WTC11 (cell line): Measurements from ENCODE around the gene MTX2. TPM values are rescaled to one million over a fixed set of nuclear protein-coding genes. Genes with fewer than 3 reads are reported as not detected.

Experiments
- ATAC-seq: fragments of 200-7000 bp; cut with Tn5 transposase; 2 replicates; pipeline ENCODE4 v1.10.0; 2021; ENCODE audit warnings: mild to moderate bottlenecking, moderate library complexity
- CTCF ChIA-PET: fragments of 300-600 bp; sonication (Branson Sonifier 250); formaldehyde crosslinking; loops from one replicate; lab custom pipeline; 2021; ENCODE audit warnings: antibody characterized with exemption; lab: Charles Lee
- POLR2A ChIA-PET: fragments of 350-600 bp; sonication (Branson Sonifier 250); formaldehyde crosslinking; loops from one replicate; lab custom pipeline; 2021; ENCODE audit warnings: antibody characterized with exemption; lab: Charles Lee
- DNase-seq: peaks from one replicate; pipeline ENCODE4 v3.0.0; 2021; ENCODE audit warnings: low spot score
- H3K27ac Mint-ChIP-seq: 2 replicates; pipeline ENCODE4 v1.8.0; 2021; ENCODE audit warnings: mixed read lengths
- H3K27me3 Mint-ChIP-seq: 2 replicates; pipeline ENCODE4 v1.8.0; 2021; ENCODE audit warnings: low read depth, mild to moderate bottlenecking, moderate library complexity, mixed read lengths
- H3K36me3 Mint-ChIP-seq: 2 replicates; pipeline ENCODE4 v1.8.0; 2021; ENCODE audit warnings: mixed read lengths
- H3K4me1 Mint-ChIP-seq: 2 replicates; pipeline ENCODE4 v1.8.0; 2022; ENCODE audit warnings: mixed read lengths
- H3K4me3 Mint-ChIP-seq: 2 replicates; pipeline ENCODE4 v1.8.0; 2021; ENCODE audit warnings: mild to moderate bottlenecking, moderate library complexity, mixed read lengths
- H3K9me3 Mint-ChIP-seq: 2 replicates; pipeline ENCODE4 v1.8.0; 2021; ENCODE audit warnings: mixed read lengths
- AFF4 ChIP-seq: sonication (generic); formaldehyde crosslinking; IDR thresholded peaks from 2 replicates; pipeline ENCODE4 v1.8.1; 2023; ENCODE audit warnings: mild to moderate bottlenecking, missing genetic modification reagents, borderline replicate concordance
- ATF3 ChIP-seq: sonication (generic); formaldehyde crosslinking; conservative IDR thresholded peaks from 2 replicates; pipeline ENCODE4 v1.8.1; 2022; ENCODE audit warnings: mild to moderate bottlenecking, missing genetic modification reagents
- ATF6 ChIP-seq: sonication (generic); formaldehyde crosslinking; IDR thresholded peaks from 2 replicates; pipeline ENCODE4 v1.8.1; 2023; ENCODE audit warnings: mild to moderate bottlenecking, missing genetic modification reagents
- CREB1 ChIP-seq: sonication (generic); formaldehyde crosslinking; IDR thresholded peaks from 2 replicates; pipeline ENCODE4 v1.8.0; 2023; ENCODE audit warnings: mild to moderate bottlenecking, missing genetic modification reagents
- CTCF ChIP-seq: fragments of 200-600 bp; IDR thresholded peaks from 2 replicates; pipeline ENCODE4 v1.8.0; 2022; ENCODE audit warnings: antibody characterized with exemption
- FOXJ3 ChIP-seq: sonication (generic); formaldehyde crosslinking; IDR thresholded peaks from 2 replicates; pipeline ENCODE4 v1.9.0; 2021; ENCODE audit warnings: missing genetic modification reagents, mild to moderate bottlenecking, borderline replicate concordance
- GTF2I ChIP-seq: fragments of 250-450 bp; sonication (Bioruptor Pico); conservative IDR thresholded peaks from 2 replicates; pipeline ENCODE4 v1.4.0; 2021; ENCODE audit warnings: mild to moderate bottlenecking
- JAZF1 ChIP-seq: fragments of 250-450 bp; sonication (Bioruptor Pico); IDR thresholded peaks from 2 replicates; pipeline ENCODE4 v1.9.0; 2021; ENCODE audit warnings: moderate library complexity, mild to moderate bottlenecking, inconsistent platforms
- JUN ChIP-seq: sonication (generic); formaldehyde crosslinking; IDR thresholded peaks from 2 replicates; pipeline ENCODE4 v1.8.0; 2023; ENCODE audit warnings: mild to moderate bottlenecking, missing genetic modification reagents
- NFYB ChIP-seq: sonication (generic); formaldehyde crosslinking; conservative IDR thresholded peaks from 2 replicates; pipeline ENCODE4 v1.8.0; 2022; ENCODE audit warnings: low read depth, missing genetic modification reagents
- SMAD3 ChIP-seq: sonication (generic); formaldehyde crosslinking; IDR thresholded peaks from 2 replicates; pipeline ENCODE4 v1.8.0; 2022; ENCODE audit warnings: missing genetic modification reagents, mild to moderate bottlenecking, borderline replicate concordance
- TCF7 ChIP-seq: sonication (generic); formaldehyde crosslinking; IDR thresholded peaks from 2 replicates; pipeline ENCODE4 v1.8.0; 2022; ENCODE audit warnings: mild to moderate bottlenecking, low read depth, missing genetic modification reagents, moderate library complexity
- TP53 ChIP-seq: sonication (generic); formaldehyde crosslinking; IDR thresholded peaks from 2 replicates; pipeline ENCODE4 v1.8.1; 2023; ENCODE audit warnings: mild to moderate bottlenecking, missing genetic modification reagents
- USF1 ChIP-seq: sonication (generic); formaldehyde crosslinking; IDR thresholded peaks from 2 replicates; pipeline ENCODE4 v1.8.0; 2022; ENCODE audit warnings: mild to moderate bottlenecking, missing genetic modification reagents
- ZMAT4 ChIP-seq: fragments of 250-450 bp; sonication (Bioruptor Pico); IDR thresholded peaks from 2 replicates; pipeline ENCODE4 v1.9.0; 2021; ENCODE audit warnings: mild to moderate bottlenecking
- ZNF263 ChIP-seq: sonication (generic); formaldehyde crosslinking; IDR thresholded peaks from 2 replicates; pipeline ENCODE4 v1.8.1; 2022; ENCODE audit warnings: low read depth, mild to moderate bottlenecking, moderate library complexity, missing genetic modification reagents
- ZNF396 ChIP-seq: fragments of 250-450 bp; sonication (Bioruptor Pico); IDR thresholded peaks from 2 replicates; pipeline ENCODE4 v1.8.0; 2021; ENCODE audit warnings: mild to moderate bottlenecking, moderate library complexity, borderline replicate concordance
- ZNF425 ChIP-seq: fragments of 250-450 bp; sonication (Bioruptor Pico); conservative IDR thresholded peaks from 2 replicates; pipeline ENCODE4 v1.9.0; 2021; ENCODE audit warnings: mild to moderate bottlenecking
- ZNF671 ChIP-seq: fragments of 250-450 bp; sonication (Bioruptor Pico); IDR thresholded peaks from 2 replicates; pipeline ENCODE4 v1.8.0; 2021; ENCODE audit warnings: mild to moderate bottlenecking
- total RNA-seq: library from RNA; stranded (reverse); gene quantifications from 3 replicates; pipeline ENCODE4 v1.2.3, GENCODE V29; 2021
- TF ChIP-seq, protein P1 (sequence below): sonication (generic); formaldehyde crosslinking; IDR thresholded peaks from 2 replicates; pipeline ENCODE4 v1.8.0; 2022; ENCODE audit warnings: mild to moderate bottlenecking, missing genetic modification reagents
- TF ChIP-seq, protein P2 (sequence below): sonication (generic); formaldehyde crosslinking; IDR thresholded peaks from 2 replicates; pipeline ENCODE4 v1.8.0; 2023; ENCODE audit warnings: missing genetic modification reagents
- TF ChIP-seq, protein P3 (sequence below): fragments of 250-450 bp; sonication (Bioruptor Pico); IDR thresholded peaks from 2 replicates; pipeline ENCODE4 v1.8.0; 2021; ENCODE audit warnings: mild to moderate bottlenecking

The MTX2 gene
- total RNA-seq, 1 experiment from 2014 or later, result 33.6 TPM

DNA sequence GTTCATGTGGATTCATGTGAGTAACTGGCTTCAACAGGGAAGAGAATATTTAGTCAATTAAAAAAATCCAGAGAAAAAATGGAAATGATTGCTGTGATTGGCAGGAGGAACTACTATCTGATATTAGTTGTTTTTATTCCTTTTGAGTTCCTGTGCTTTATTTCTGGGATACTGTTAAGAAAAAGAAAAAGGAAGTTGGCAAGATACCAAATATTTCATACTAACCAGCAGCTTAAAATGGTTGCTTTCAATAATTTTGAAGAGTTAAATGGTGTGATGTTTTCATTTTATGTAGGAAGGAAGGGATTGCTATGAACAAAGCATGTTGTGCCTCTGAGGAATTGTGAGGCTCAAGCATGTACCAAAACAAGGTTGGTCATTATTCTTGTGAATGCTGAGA lies 8.1 kb upstream of the MTX2 start:
- Mint-ChIP-seq H3K9me3 (no peaks in the 10 kb centered on the region), H3K4me3 (no peak overlapping the region), H3K36me3 (no peaks in the 10 kb centered on the region), H3K27ac (no peak overlapping the region), H3K27me3 (peaks cover 6% of the 10 kb centered on the region; the same call in 1 of the 2 replicates), H3K4me1 (no peaks in the 10 kb centered on the region)
- CTCF ChIA-PET, result no interaction called here
- POLR2A ChIA-PET, result no interaction called here
- ATAC-seq (no peak), DNase-seq (no peak)
- TF ChIP-seq ATF6 (CRISPR knock-in tag) (no peak), TCF7 (no peak), ZMAT4 (no peak), AFF4 (no peak), ZNF425 (CRISPR knock-in tag) (no peak), SMAD3 (no peak), ATF3 (no peak), CREB1 (CRISPR knock-in tag) (no peak), ZNF263 (no peak), JAZF1 (no peak), ZNF671 (no peak)
- TF ChIP-seq, protein P1, sequence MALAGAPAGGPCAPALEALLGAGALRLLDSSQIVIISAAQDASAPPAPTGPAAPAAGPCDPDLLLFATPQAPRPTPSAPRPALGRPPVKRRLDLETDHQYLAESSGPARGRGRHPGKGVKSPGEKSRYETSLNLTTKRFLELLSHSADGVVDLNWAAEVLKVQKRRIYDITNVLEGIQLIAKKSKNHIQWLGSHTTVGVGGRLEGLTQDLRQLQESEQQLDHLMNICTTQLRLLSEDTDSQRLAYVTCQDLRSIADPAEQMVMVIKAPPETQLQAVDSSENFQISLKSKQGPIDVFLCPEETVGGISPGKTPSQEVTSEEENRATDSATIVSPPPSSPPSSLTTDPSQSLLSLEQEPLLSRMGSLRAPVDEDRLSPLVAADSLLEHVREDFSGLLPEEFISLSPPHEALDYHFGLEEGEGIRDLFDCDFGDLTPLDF (CRISPR knock-in tag), result no peak
- TF ChIP-seq, protein P2, sequence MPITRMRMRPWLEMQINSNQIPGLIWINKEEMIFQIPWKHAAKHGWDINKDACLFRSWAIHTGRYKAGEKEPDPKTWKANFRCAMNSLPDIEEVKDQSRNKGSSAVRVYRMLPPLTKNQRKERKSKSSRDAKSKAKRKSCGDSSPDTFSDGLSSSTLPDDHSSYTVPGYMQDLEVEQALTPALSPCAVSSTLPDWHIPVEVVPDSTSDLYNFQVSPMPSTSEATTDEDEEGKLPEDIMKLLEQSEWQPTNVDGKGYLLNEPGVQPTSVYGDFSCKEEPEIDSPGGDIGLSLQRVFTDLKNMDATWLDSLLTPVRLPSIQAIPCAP (CRISPR knock-in tag), result no peak

- DNase-seq, result no peak
- Mint-ChIP-seq H3K27ac (no peak overlapping the region), H3K4me3 (peak overlapping the region; percentile 95), H3K27me3 (peaks cover 4% of the 10 kb centered on the region), H3K36me3 (no peaks in the 10 kb centered on the region), H3K9me3 (no peaks in the 10 kb centered on the region), H3K4me1 (peaks cover 13% of the 10 kb centered on the region)
- CTCF ChIA-PET, result interaction anchor here (0.7 to 1.7 kb wide), 6 partner anchors 32 to 285 kb away, joined by 3 to 11 read pairs (median 4); no protein-coding TSS in a partner anchor
- POLR2A ChIA-PET, result interaction anchor here (1.0 to 1.4 kb wide), 2 partner anchors 35 to 186 kb away, joined by 3 to 4 read pairs; no protein-coding TSS in a partner anchor
- ATAC-seq, result no peak
- TF ChIP-seq TP53 (CRISPR knock-in tag) (no peak), GTF2I (CRISPR knock-in tag) (no peak), CTCF (no peak), NFYB (CRISPR knock-in tag) (no peak), ZNF396 (CRISPR knock-in tag) (no peak), TCF7 (no peak), JUN (CRISPR knock-in tag) (no peak), FOXJ3 (CRISPR knock-in tag) (no peak), USF1 (CRISPR knock-in tag) (no peak)
- TF ChIP-seq, protein P3, sequence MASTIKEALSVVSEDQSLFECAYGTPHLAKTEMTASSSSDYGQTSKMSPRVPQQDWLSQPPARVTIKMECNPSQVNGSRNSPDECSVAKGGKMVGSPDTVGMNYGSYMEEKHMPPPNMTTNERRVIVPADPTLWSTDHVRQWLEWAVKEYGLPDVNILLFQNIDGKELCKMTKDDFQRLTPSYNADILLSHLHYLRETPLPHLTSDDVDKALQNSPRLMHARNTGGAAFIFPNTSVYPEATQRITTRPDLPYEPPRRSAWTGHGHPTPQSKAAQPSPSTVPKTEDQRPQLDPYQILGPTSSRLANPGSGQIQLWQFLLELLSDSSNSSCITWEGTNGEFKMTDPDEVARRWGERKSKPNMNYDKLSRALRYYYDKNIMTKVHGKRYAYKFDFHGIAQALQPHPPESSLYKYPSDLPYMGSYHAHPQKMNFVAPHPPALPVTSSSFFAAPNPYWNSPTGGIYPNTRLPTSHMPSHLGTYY (CRISPR knock-in tag), result no peak
Measured at GRCh38 chr2:176268976-176269318, 295 bp upstream of the MTX2 start.
